ENCODE measurements around the gene ADAMTS6.

ADAMTS6 gene

GRCh38 chr5:65120371-65120967 lies 361.3 kb downstream of the ADAMTS6 start:
- no peak overlapping the region for H3K4me3 ChIP-seq (ENCODE audit: control insufficient read depth, low read depth, low read length)
- no peak for TF ChIP-seq CTCF (conservative IDR thresholded peaks at IDR 0.05; ENCODE audit: control insufficient read depth, insufficient read depth, low read depth, low read length)
- DNase-seq (ENCODE audit: low read depth): no peak

- TF ChIP-seq CTCF (conservative IDR thresholded peaks at IDR 0.05; ENCODE audit: control insufficient read depth, insufficient read depth, low read depth, low read length): no peak
- H3K4me3 ChIP-seq (ENCODE audit: control insufficient read depth, low read depth, low read length): no peak overlapping the region
- DNase-seq (ENCODE audit: low read depth): no peak
Observed at GRCh38 chr5:65117525-65117924, 364.2 kb downstream of the ADAMTS6 start.

- H3K4me3 ChIP-seq (ENCODE audit: control insufficient read depth, low read depth, low read length): no peak overlapping the region
- no peak for TF ChIP-seq CTCF (conservative IDR thresholded peaks at IDR 0.05; ENCODE audit: control insufficient read depth, insufficient read depth, low read depth, low read length)
- DNase-seq (ENCODE audit: low read depth): no peak
Observed at GRCh38 chr5:65113771-65114170, 367.9 kb downstream of the ADAMTS6 start.

GRCh38 chr5:65111961-65112658 lies 369.6 kb downstream of the ADAMTS6 start:
- no peak for TF ChIP-seq CTCF (conservative IDR thresholded peaks at IDR 0.05; ENCODE audit: control insufficient read depth, insufficient read depth, low read depth, low read length)
- DNase-seq (ENCODE audit: low read depth): no peak

GRCh38 chr5:65108786-65109743 lies 372.7 kb downstream of the ADAMTS6 start:
- peak; percentile 81 for DNase-seq (ENCODE audit: low read depth)
- TF ChIP-seq CTCF (conservative IDR thresholded peaks at IDR 0.05; ENCODE audit: control insufficient read depth, insufficient read depth, low read depth, low read length): no peak

More at GRCh38 chr5:65111961-65112658, 369.6 kb downstream of the ADAMTS6 start:
- no peak overlapping the region for H3K4me3 ChIP-seq (ENCODE audit: control insufficient read depth, low read depth, low read length)

GRCh38 chr5:65105301-65105700 lies 376.4 kb downstream of the ADAMTS6 start:
- no peak for DNase-seq (ENCODE audit: low read depth)
- no peak for TF ChIP-seq CTCF (conservative IDR thresholded peaks at IDR 0.05; ENCODE audit: control insufficient read depth, insufficient read depth, low read depth, low read length)
- no peak overlapping the region for H3K4me3 ChIP-seq (ENCODE audit: control insufficient read depth, low read depth, low read length)

More at GRCh38 chr5:65108786-65109743, 372.7 kb downstream of the ADAMTS6 start:
- no peak overlapping the region for H3K4me3 ChIP-seq (ENCODE audit: control insufficient read depth, low read depth, low read length)
